HepG2 (cell line): Measurements from ENCODE around the gene SMIM34. TPM values are rescaled to one million over a fixed set of nuclear protein-coding genes. Genes with fewer than 3 reads are reported as not detected.

Experiments used
- ATAC-seq: fragments of 200-7000 bp; cut with Tn5 transposase; 3 replicates; pipeline ENCODE4 v1.9.1; 2020; ENCODE audit warnings: mild to moderate bottlenecking, moderate library complexity
- BruUV-seq: library from RNA; stranded (reverse); fragments of 400-500 nt; replicated peaks from 2 replicates; lab custom pipeline; 2021; lab: Mats Ljungman, UMichigan
- CTCF ChIA-PET: fragments of 300-600 bp; formaldehyde crosslinking; extraction: SDS; loops from one replicate; lab custom pipeline; 2021; ENCODE audit warnings: low total read pairs, inconsistent platforms, low intra/inter-chr PET ratio; lab: Yijun Ruan, JAX
- POLR2A ChIA-PET: fragments of 350-600 bp; sonication (Branson Sonifier 250); formaldehyde crosslinking; loops from one replicate; lab custom pipeline; 2020; ENCODE audit warnings: antibody characterized with exemption, inconsistent platforms; lab: Yijun Ruan, JAX
- DNase-seq: peaks from one replicate; pipeline ENCODE4 v3.0.0-alpha.2; 2015; ENCODE audit warnings: low spot score
- FAIRE-seq: peaks from 3 replicates; lab custom pipeline; 2011; peaks lifted over from hg19 to GRCh38; lab: Jason Lieb, UNC
- H2AFZ ChIP-seq: one replicate; pipeline ENCODE4 v1.6.1; 2011; ENCODE audit warnings: low read length, inconsistent platforms
- H3K27ac ChIP-seq: fragments of 300-600 bp; 3 replicates; pipeline ENCODE4 v1.8.0; 2011; ENCODE audit warnings: mixed run types, mild to moderate bottlenecking, mixed read lengths, low read length, inconsistent platforms; ENCODE audit not compliant: insufficient read depth; ENCODE audit errors: extremely low read length
- H3K27me3 ChIP-seq, 2 experiments: fragments of 200-600 bp in 1 of 2; 2 replicates in 1 of 2; 3 replicates in 1 of 2; pipeline versions ENCODE4 v1.6.0 to v1.8.0; 2011; ENCODE audit warnings: low read length in 2 of 2, mild to moderate bottlenecking in 2 of 2, moderate library complexity in 2 of 2, inconsistent platforms in 1 of 2; ENCODE audit not compliant: insufficient read depth in 2 of 2, control insufficient read depth in 1 of 2
- H3K36me3 ChIP-seq, 2 experiments: fragments of 200-600 bp in 1 of 2; replicated peaks in 1 of 2; 2 replicates in 1 of 2; 3 replicates in 1 of 2; pipeline versions ENCODE4 v1.5.1 to v1.8.0; 2011; ENCODE audit warnings: low read length in 2 of 2, inconsistent platforms in 1 of 2; ENCODE audit not compliant: insufficient read depth in 2 of 2, control insufficient read depth in 1 of 2
- H3K4me1 ChIP-seq: 2 replicates; pipeline ENCODE4 v1.5.1; 2012; ENCODE audit warnings: low read length, inconsistent platforms; ENCODE audit not compliant: insufficient read depth
- H3K4me2 ChIP-seq: 2 replicates; pipeline ENCODE4 v1.6.0; 2011; ENCODE audit warnings: low read depth, low read length, inconsistent platforms
- H3K4me3 ChIP-seq, 3 experiments: fragments of 200-600 bp in 1 of 3; sonication (generic), shearing (Covaris generic) in 1 of 3; replicated peaks in 1 of 3; 2 replicates each; pipeline ENCODE4 v1.5.1; 2011 to 2016; ENCODE audit warnings: low read length in 3 of 3, inconsistent platforms in 2 of 3, low read depth in 2 of 3, mild to moderate bottlenecking in 2 of 3, control low read depth in 1 of 3, mixed read lengths in 1 of 3; ENCODE audit not compliant: insufficient read depth in 1 of 3
- H3K79me2 ChIP-seq: one replicate; pipeline ENCODE4 v1.6.1; 2011; ENCODE audit warnings: low read length, inconsistent platforms; ENCODE audit not compliant: insufficient read depth
- H3K9ac ChIP-seq: 2 replicates; pipeline ENCODE4 v1.6.0; 2011; ENCODE audit warnings: mild to moderate bottlenecking, low read depth, low read length, inconsistent platforms; ENCODE audit not compliant: insufficient read depth
- H3K9me3 ChIP-seq: 2 replicates; pipeline ENCODE4 v1.5.1; 2012; ENCODE audit warnings: mild to moderate bottlenecking, low read length
- H4K20me1 ChIP-seq: 2 replicates; pipeline ENCODE4 v1.6.0; 2011; ENCODE audit warnings: inconsistent platforms, mild to moderate bottlenecking, low read length, moderate library complexity; ENCODE audit not compliant: insufficient read depth
- BCL6 ChIP-seq: IDR thresholded peaks from 2 replicates; pipeline ENCODE4 v1.6.1; 2016; ENCODE audit warnings: missing genetic modification reagents, missing compliant biosample characterization
- CBX2 ChIP-seq, 2 experiments: fragments of 200-600 bp in 1 of 2; sonication (generic); formaldehyde crosslinking in 1 of 2; IDR thresholded peaks; 2 replicates each; pipeline versions ENCODE4 v1.7.0 to v1.8.1; 2018 to 2022; ENCODE audit warnings: low read depth in 2 of 2, low read length in 1 of 2, mild to moderate bottlenecking in 1 of 2, missing genetic modification reagents in 1 of 2
- EHMT2 ChIP-seq: fragments of 200-600 bp; sonication (generic); IDR thresholded peaks from 2 replicates; pipeline ENCODE4 v1.7.0; 2017; ENCODE audit warnings: antibody characterized with exemption, low read depth, low read length, borderline replicate concordance
- FOXM1 ChIP-seq: sonication (generic); formaldehyde crosslinking; IDR thresholded peaks from 2 replicates; pipeline ENCODE4 v1.5.0; 2020; ENCODE audit warnings: missing genetic modification reagents
- GATAD1 ChIP-seq: IDR thresholded peaks from 2 replicates; pipeline ENCODE4 v1.6.1; 2016; ENCODE audit warnings: missing genetic modification reagents, missing compliant biosample characterization
- HDAC2 ChIP-seq: sonication (generic); formaldehyde crosslinking; IDR thresholded peaks from 2 replicates; pipeline ENCODE4 v1.4.0; 2020; ENCODE audit warnings: missing genetic modification reagents
- HMG20A ChIP-seq: IDR thresholded peaks from 2 replicates; pipeline ENCODE4 v1.6.1; 2016; ENCODE audit warnings: borderline replicate concordance
- HMG20B ChIP-seq: conservative IDR thresholded peaks from 2 replicates; pipeline ENCODE4 v1.6.1; 2016; ENCODE audit warnings: missing genetic modification reagents, missing compliant biosample characterization
- MAFK ChIP-seq, 2 experiments: IDR thresholded peaks in 1 of 2; conservative IDR thresholded peaks in 1 of 2; 2 replicates each; pipeline ENCODE4 v1.6.1; 2011; ENCODE audit warnings: improper control_type of control experiment in 2 of 2, low read length in 2 of 2
- MED8 ChIP-seq: sonication (generic); formaldehyde crosslinking; IDR thresholded peaks from 2 replicates; pipeline ENCODE4 v1.8.1; 2023; ENCODE audit warnings: mild to moderate bottlenecking, missing genetic modification reagents; ENCODE audit not compliant: insufficient replicate concordance
- NR2F6 ChIP-seq, 2 experiments: IDR thresholded peaks; 2 replicates each; pipeline ENCODE4 v1.6.1; 2016; ENCODE audit warnings: antibody characterized with exemption in 1 of 2, mild to moderate bottlenecking in 1 of 2
- PRMT3 ChIP-seq: sonication (generic); formaldehyde crosslinking; IDR thresholded peaks from 2 replicates; pipeline ENCODE4 v1.8.1; 2022; ENCODE audit warnings: low read depth, mild to moderate bottlenecking, moderate library complexity, missing genetic modification reagents, borderline replicate concordance
- SAP130 ChIP-seq: IDR thresholded peaks from 2 replicates; pipeline ENCODE4 v1.6.1; 2016; ENCODE audit warnings: low read depth
- SKI ChIP-seq: fragments of 450-650 bp; IDR thresholded peaks from one replicate; pipeline ENCODE4 v1.6.1; 2018; ENCODE audit warnings: mild to moderate bottlenecking; ENCODE audit not compliant: partially characterized antibody
- SOX5 ChIP-seq: IDR thresholded peaks from 2 replicates; pipeline ENCODE4 v1.6.1; 2016; ENCODE audit warnings: borderline replicate concordance
- TEAD2 ChIP-seq: sonication (generic); formaldehyde crosslinking; IDR thresholded peaks from 2 replicates; pipeline ENCODE4 v1.9.0; 2021; ENCODE audit warnings: missing genetic modification reagents
- ZBTB1 ChIP-seq: sonication (generic); formaldehyde crosslinking; IDR thresholded peaks from 2 replicates; pipeline ENCODE4 v1.4.0; 2020; ENCODE audit warnings: missing genetic modification reagents, borderline replicate concordance
- ZNF446 ChIP-seq: sonication (generic); formaldehyde crosslinking; IDR thresholded peaks from 2 replicates; pipeline ENCODE4 v1.5.0; 2020; ENCODE audit warnings: mild to moderate bottlenecking, missing genetic modification reagents
- ZNF501 ChIP-seq: sonication (generic); formaldehyde crosslinking; IDR thresholded peaks from 2 replicates; pipeline ENCODE4 v1.5.1; 2020; ENCODE audit warnings: mild to moderate bottlenecking, moderate library complexity, missing genetic modification reagents
- ZNF564 ChIP-seq: sonication (generic); formaldehyde crosslinking; IDR thresholded peaks from 2 replicates; pipeline ENCODE4 v1.8.1; 2023; ENCODE audit warnings: mild to moderate bottlenecking, missing genetic modification reagents
- ZNF761 ChIP-seq: sonication (generic); formaldehyde crosslinking; conservative IDR thresholded peaks from 2 replicates; pipeline ENCODE4 v1.4.0; 2020; ENCODE audit warnings: mild to moderate bottlenecking, missing genetic modification reagents
- ZSCAN20 ChIP-seq: sonication (generic); formaldehyde crosslinking; IDR thresholded peaks from 2 replicates; pipeline ENCODE4 v1.4.0; 2020; ENCODE audit warnings: missing genetic modification reagents, mild to moderate bottlenecking, borderline replicate concordance
- WGBS: methylation state at CpG from one replicate; pipeline ENCODE4 v1.1.6; 2017; ENCODE audit warnings: low lambda C conversion rate; 5-methylcytosine and 5-hydroxymethylcytosine counted together
- in situ Hi-C: cut with HindIII; loops from 2 replicates; pipeline ENCODE4 v1.10.0; 2017; ENCODE audit warnings: low pct_unique_long_range_greater_than_20kb; ENCODE audit not compliant: extremely low pct_ligation_motif_present
- intact Hi-C: fragments of 100-400 bp; cut with micrococcal nuclease; formaldehyde crosslinking; loops from one replicate; pipeline ENCODE4 v1.10.0; 2022; ENCODE audit not compliant: unreplicated experiment
- polyA plus RNA-seq, 8 experiments: library from polyadenylated mRNA; depleted of rRNA in 3 of 8; stranded (reverse) in 7 of 8; unstranded in 1 of 8; fragments of >200 nt; fragmentation: Illumina TruSeq in 4 of 8; extraction: Trizol in 4 of 8; gene quantifications; 2 replicates each; pipeline versions ENCODE4 v1.2.1 to v1.2.3, GENCODE V29; 2011 to 2016; ENCODE audit warnings: low read depth in 4 of 8, missing spikeins in 1 of 8, mixed read lengths in 1 of 8; ENCODE audit not compliant: insufficient read depth in 1 of 8
- total RNA-seq, 5 experiments: library from RNA; depleted of rRNA; stranded (reverse); fragments of >200 nt; fragmentation: Illumina TruSeq; extraction: Trizol; gene quantifications; 2 replicates each; pipeline ENCODE4 v1.2.3, GENCODE V29; 2016; ENCODE audit warnings: low read depth in 1 of 5
- TF ChIP-seq, protein P1 (sequence below): sonication (generic); formaldehyde crosslinking; IDR thresholded peaks from 2 replicates; pipeline ENCODE4 v1.4.0; 2020; ENCODE audit warnings: mild to moderate bottlenecking, missing genetic modification reagents
- TF ChIP-seq, protein P2 (sequence below): sonication (generic); formaldehyde crosslinking; IDR thresholded peaks from 2 replicates; pipeline ENCODE4 v1.4.0; 2020; ENCODE audit warnings: missing genetic modification reagents

SMIM34 gene
- total and polyA plus RNA-seq, 2 of the 13 experiments (the other 11 are each of a cell fraction or from before 2014, with no cell fraction given), result not detected

DNA sequence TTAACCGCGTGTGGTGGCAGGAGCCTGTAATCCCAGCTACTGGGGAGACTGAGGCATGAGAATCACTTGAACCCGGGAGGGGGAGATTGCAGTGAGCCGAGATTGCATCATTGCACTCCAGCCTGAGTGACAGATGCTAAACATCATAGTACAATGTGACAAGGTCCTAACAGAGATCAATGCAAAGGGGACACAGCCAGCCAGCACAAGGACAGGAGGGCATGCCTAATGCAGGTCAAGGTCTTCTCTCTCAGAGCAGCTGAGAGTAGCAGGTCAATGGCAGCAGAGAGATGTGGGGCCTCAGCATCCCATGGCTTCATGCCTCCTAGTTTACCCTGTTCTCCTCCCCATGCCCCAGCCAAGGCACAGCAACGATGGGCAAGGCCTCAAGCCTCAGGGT lies 51.4 kb downstream of the SMIM34 start:
- DNase-seq (peak; percentile 57), FAIRE-seq (peak; percentile 68), ATAC-seq (peak; percentile 69)
- Histone ChIP-seq H2AFZ (no peak overlapping the region), H3K9ac (no peak overlapping the region), H3K36me3 (no peaks in the 10 kb centered on the region), H3K9me3 (no peaks in the 10 kb centered on the region), H3K79me2 (no peaks in the 10 kb centered on the region), H3K27me3 (no peaks in the 10 kb centered on the region), H3K4me2 (peak overlapping the region; percentile 66), H3K4me1 (peaks cover 30% of the 10 kb centered on the region), H3K27ac (peak overlapping the region; percentile 37), H3K4me3 (no peak overlapping the region), H4K20me1 (no peaks in the 10 kb centered on the region)
- in situ Hi-C loops, result no loop called here
- intact Hi-C loops, result no loop called here
- POLR2A ChIA-PET, result interaction anchor here (0.6 kb wide), 1 partner anchor 1791 kb away, joined by 3 read pairs; no protein-coding TSS in a partner anchor
- no TSS peak for BruUV-seq
- CTCF ChIA-PET, result no interaction called here
- WGBS, result 10% methylated on average over 4 of the region's 5 CpGs
- TF ChIP-seq ZBTB1, result no peak
- peak; percentile 92 for TF ChIP-seq SKI
- peak; percentile 73 for TF ChIP-seq SOX5
- TF ChIP-seq TEAD2 (CRISPR knock-in tag), result no peak
- TF ChIP-seq HMG20A, result peak; percentile 81
- no peak for TF ChIP-seq CBX2 (IDR thresholded peaks at IDR 0.05; ENCODE audit: low read depth, low read length)
- TF ChIP-seq CBX2 (CRISPR knock-in tag; IDR thresholded peaks at IDR 0.05; ENCODE audit: low read depth), result 0 out of 2 replicates have a peak, but pooled peaks have one; percentile 46
- no peak for TF ChIP-seq PRMT3 (CRISPR knock-in tag)
- no peak for TF ChIP-seq ZNF446 (CRISPR knock-in tag)
- TF ChIP-seq, protein P1, sequence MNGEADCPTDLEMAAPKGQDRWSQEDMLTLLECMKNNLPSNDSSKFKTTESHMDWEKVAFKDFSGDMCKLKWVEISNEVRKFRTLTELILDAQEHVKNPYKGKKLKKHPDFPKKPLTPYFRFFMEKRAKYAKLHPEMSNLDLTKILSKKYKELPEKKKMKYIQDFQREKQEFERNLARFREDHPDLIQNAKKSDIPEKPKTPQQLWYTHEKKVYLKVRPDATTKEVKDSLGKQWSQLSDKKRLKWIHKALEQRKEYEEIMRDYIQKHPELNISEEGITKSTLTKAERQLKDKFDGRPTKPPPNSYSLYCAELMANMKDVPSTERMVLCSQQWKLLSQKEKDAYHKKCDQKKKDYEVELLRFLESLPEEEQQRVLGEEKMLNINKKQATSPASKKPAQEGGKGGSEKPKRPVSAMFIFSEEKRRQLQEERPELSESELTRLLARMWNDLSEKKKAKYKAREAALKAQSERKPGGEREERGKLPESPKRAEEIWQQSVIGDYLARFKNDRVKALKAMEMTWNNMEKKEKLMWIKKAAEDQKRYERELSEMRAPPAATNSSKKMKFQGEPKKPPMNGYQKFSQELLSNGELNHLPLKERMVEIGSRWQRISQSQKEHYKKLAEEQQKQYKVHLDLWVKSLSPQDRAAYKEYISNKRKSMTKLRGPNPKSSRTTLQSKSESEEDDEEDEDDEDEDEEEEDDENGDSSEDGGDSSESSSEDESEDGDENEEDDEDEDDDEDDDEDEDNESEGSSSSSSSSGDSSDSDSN (CRISPR knock-in tag), result no peak
- TF ChIP-seq, protein P2, sequence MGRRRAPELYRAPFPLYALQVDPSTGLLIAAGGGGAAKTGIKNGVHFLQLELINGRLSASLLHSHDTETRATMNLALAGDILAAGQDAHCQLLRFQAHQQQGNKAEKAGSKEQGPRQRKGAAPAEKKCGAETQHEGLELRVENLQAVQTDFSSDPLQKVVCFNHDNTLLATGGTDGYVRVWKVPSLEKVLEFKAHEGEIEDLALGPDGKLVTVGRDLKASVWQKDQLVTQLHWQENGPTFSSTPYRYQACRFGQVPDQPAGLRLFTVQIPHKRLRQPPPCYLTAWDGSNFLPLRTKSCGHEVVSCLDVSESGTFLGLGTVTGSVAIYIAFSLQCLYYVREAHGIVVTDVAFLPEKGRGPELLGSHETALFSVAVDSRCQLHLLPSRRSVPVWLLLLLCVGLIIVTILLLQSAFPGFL, result no peak
- no peak for TF ChIP-seq MAFK (conservative IDR thresholded peaks at IDR 0.05 in 1 of 2, IDR thresholded peaks at IDR 0.05 in 1 of 2; ENCODE audit: low read length in 2 of 2)
- TF ChIP-seq SAP130 (CRISPR knock-in tag), result peak; percentile 82
- TF ChIP-seq MED8 (CRISPR knock-in tag), result no peak
- peak; percentile 94 for TF ChIP-seq NR2F6 (IDR thresholded peaks at IDR 0.05)
- peak; percentile 97 for TF ChIP-seq NR2F6 (CRISPR knock-in tag; IDR thresholded peaks at IDR 0.05)
- TF ChIP-seq ZNF564, result 0 out of 2 replicates have a peak, but pooled peaks have one; percentile 52
- TF ChIP-seq ZNF761 (CRISPR knock-in tag), result 0 out of 2 replicates have a peak, but pooled peaks have one; percentile 51
- TF ChIP-seq FOXM1, result no peak
- peak; percentile 83; the same call in 1 of the 2 replicates for TF ChIP-seq HDAC2
- TF ChIP-seq EHMT2, result no peak
- 0 out of 2 replicates have a peak, but pooled peaks have one; percentile 29 for TF ChIP-seq ZNF501 (CRISPR knock-in tag)
- TF ChIP-seq HMG20B (CRISPR knock-in tag), result 0 out of 2 replicates have a peak, but pooled peaks have one; percentile 49
- TF ChIP-seq ZSCAN20 (CRISPR knock-in tag), result no peak
- TF ChIP-seq GATAD1 (CRISPR knock-in tag), result no peak; the same call in 1 of the 2 replicates
- peak; percentile 87 for TF ChIP-seq BCL6 (CRISPR knock-in tag)
